Measurements from ENCODE around the gene MYMK.

MYMK gene

GRCh38 chr9:133488686-133489252 is 36.0 kb downstream of the MYMK start:
- Histone ChIP-seq H3K36me3 (replicated peaks in 1 of 2; ENCODE audit: control insufficient read depth in 2 of 2, insufficient read depth in 2 of 2, low read length in 2 of 2) (no peaks in the 10 kb centered on the region), H3K27me3 (ENCODE audit: control insufficient read depth in 3 of 3, insufficient read depth in 3 of 3, low read depth in 1 of 3, low read length in 3 of 3) (peaks cover 0 to 36% (median 0%) of the 10 kb centered on the region in 3 experiments), H3K9ac (ENCODE audit: low read depth, low read length, poor library complexity) (peak overlapping the region; percentile 60), H2AK5ac (ENCODE audit: low read depth, low read length) (peak overlapping the region; percentile 79), H3K4ac (ENCODE audit: low read length) (no peak overlapping the region), H3K4me2 (ENCODE audit: insufficient read depth, low read length, poor library complexity, severe bottlenecking) (no peak overlapping the region), H3K18ac (ENCODE audit: low read length) (no peak overlapping the region), H2BK120ac (ENCODE audit: low read depth, low read length) (no peak overlapping the region), H3K27ac (replicated peaks; ENCODE audit: low read length) (no peak overlapping the region), H3K4me1 (ENCODE audit: control insufficient read depth in 2 of 2, insufficient read depth in 1 of 2, low read depth in 1 of 2, low read length in 2 of 2) (peaks cover 0 to 12% of the 10 kb centered on the region in 2 donors), H3K9me3 (replicated peaks in 1 of 2; ENCODE audit: control insufficient read depth in 2 of 2, insufficient read depth in 1 of 2, low read depth in 1 of 2, low read length in 2 of 2) (no peaks in the 10 kb centered on the region), H3K23ac (ENCODE audit: low read depth, low read length, poor library complexity) (peak overlapping the region; percentile 17), H4K8ac (ENCODE audit: low read depth, low read length) (peak overlapping the region; percentile 19), H2BK12ac (ENCODE audit: low read length) (peak overlapping the region; percentile 41), H3K14ac (ENCODE audit: low read length) (no peak overlapping the region), H3K4me3 (ENCODE audit: low read length in 2 of 2) (no peak overlapping the region), H4K91ac (ENCODE audit: low read depth, low read length, poor library complexity) (no peak overlapping the region), H2BK5ac (ENCODE audit: low read length) (no peak overlapping the region), H3K79me1 (ENCODE audit: low read depth, low read length) (peaks cover 2% of the 10 kb centered on the region), H2BK15ac (ENCODE audit: low read length) (peak overlapping the region; percentile 71), H2AFZ (ENCODE audit: low read length) (no peak overlapping the region)
- DNase-seq (ENCODE audit: low spot score) = no peak
- no CpG with 5 or more reads among the region's 18 CpGs for WGBS, 2 donors (ENCODE audit: extremely low coverage in 2 of 2, insufficient read length in 2 of 2, insufficient replicate concordance in 1 of 2)

GRCh38 chr9:133487331-133487725 is 37.4 kb downstream of the MYMK start:
- no peak overlapping the region for H2BK12ac ChIP-seq (ENCODE audit: low read length)
- H2BK15ac ChIP-seq (ENCODE audit: low read length) = no peak overlapping the region
- no peak overlapping the region for H4K91ac ChIP-seq (ENCODE audit: low read depth, low read length, poor library complexity)
- H3K4ac ChIP-seq (ENCODE audit: low read length) = no peak overlapping the region
- no peaks in the 10 kb centered on the region for H3K36me3 ChIP-seq (replicated peaks in 1 of 2; ENCODE audit: control insufficient read depth in 2 of 2, insufficient read depth in 2 of 2, low read length in 2 of 2)
- no peak overlapping the region for H4K8ac ChIP-seq (ENCODE audit: low read depth, low read length)
- H3K9me3 ChIP-seq (replicated peaks in 1 of 2; ENCODE audit: control insufficient read depth in 2 of 2, insufficient read depth in 1 of 2, low read depth in 1 of 2, low read length in 2 of 2) = no peaks in the 10 kb centered on the region
- peaks cover 0 to 35% (median 0%) of the 10 kb centered on the region in 3 experiments for H3K27me3 ChIP-seq (ENCODE audit: control insufficient read depth in 3 of 3, insufficient read depth in 3 of 3, low read depth in 1 of 3, low read length in 3 of 3)
- DNase-seq (ENCODE audit: low spot score) = no peak
- peak overlapping the region; percentile 52 for H2AK5ac ChIP-seq (ENCODE audit: low read depth, low read length)
- no peak overlapping the region for H3K4me3 ChIP-seq (ENCODE audit: low read length in 2 of 2)
- peaks cover 2% of the 10 kb centered on the region for H3K79me1 ChIP-seq (ENCODE audit: low read depth, low read length)
- no CpG with 5 or more reads among the region's 8 CpGs for WGBS, 2 donors (ENCODE audit: extremely low coverage in 2 of 2, insufficient read length in 2 of 2, insufficient replicate concordance in 1 of 2)
- no peak overlapping the region for H3K18ac ChIP-seq (ENCODE audit: low read length)
- no peak overlapping the region for H3K4me2 ChIP-seq (ENCODE audit: insufficient read depth, low read length, poor library complexity, severe bottlenecking)
- no peak overlapping the region for H3K23ac ChIP-seq (ENCODE audit: low read depth, low read length, poor library complexity)
- H2BK5ac ChIP-seq (ENCODE audit: low read length) = peak overlapping the region; percentile 75
- H3K9ac ChIP-seq (ENCODE audit: low read depth, low read length, poor library complexity) = peak overlapping the region; percentile 21
- peaks cover 0 to 5% of the 10 kb centered on the region in 2 donors for H3K4me1 ChIP-seq (ENCODE audit: control insufficient read depth in 2 of 2, insufficient read depth in 1 of 2, low read depth in 1 of 2, low read length in 2 of 2)
- H2AFZ ChIP-seq (ENCODE audit: low read length) = no peak overlapping the region
- H3K14ac ChIP-seq (ENCODE audit: low read length) = no peak overlapping the region
- no peak overlapping the region for H2BK120ac ChIP-seq (ENCODE audit: low read depth, low read length)
- no peak overlapping the region for H3K27ac ChIP-seq (replicated peaks; ENCODE audit: low read length)

- no peak for DNase-seq (ENCODE audit: low spot score)
- WGBS, 2 donors (ENCODE audit: extremely low coverage in 2 of 2, insufficient read length in 2 of 2, insufficient replicate concordance in 1 of 2) = no CpG with 5 or more reads among the region's 25 CpGs
Measured at GRCh38 chr9:133485531-133486260, 39.1 kb downstream of the MYMK start.

More at GRCh38 chr9:133485531-133486260, 39.1 kb downstream of the MYMK start:
- Histone ChIP-seq H3K4me3 (ENCODE audit: low read length in 2 of 2) (no peak overlapping the region), H2AK5ac (ENCODE audit: low read depth, low read length) (peak overlapping the region; percentile 98), H3K9ac (ENCODE audit: low read depth, low read length, poor library complexity) (no peak overlapping the region), H3K4ac (ENCODE audit: low read length) (peak overlapping the region; percentile 89), H2AFZ (ENCODE audit: low read length) (peak overlapping the region; percentile 12), H2BK120ac (ENCODE audit: low read depth, low read length) (no peak overlapping the region), H3K23ac (ENCODE audit: low read depth, low read length, poor library complexity) (peak overlapping the region; percentile 80), H3K27ac (replicated peaks; ENCODE audit: low read length) (no peak overlapping the region), H4K8ac (ENCODE audit: low read depth, low read length) (peak overlapping the region; percentile 65), H3K36me3 (replicated peaks in 1 of 2; ENCODE audit: control insufficient read depth in 2 of 2, insufficient read depth in 2 of 2, low read length in 2 of 2) (no peaks in the 10 kb centered on the region), H4K91ac (ENCODE audit: low read depth, low read length, poor library complexity) (peak overlapping the region; percentile 98), H3K9me3 (replicated peaks in 1 of 2; ENCODE audit: control insufficient read depth in 2 of 2, insufficient read depth in 1 of 2, low read depth in 1 of 2, low read length in 2 of 2) (no peaks in the 10 kb centered on the region), H3K18ac (ENCODE audit: low read length) (peak overlapping the region; percentile 76), H2BK12ac (ENCODE audit: low read length) (peak overlapping the region; percentile 14), H3K79me1 (ENCODE audit: low read depth, low read length) (peaks cover 2% of the 10 kb centered on the region), H3K4me2 (ENCODE audit: insufficient read depth, low read length, poor library complexity, severe bottlenecking) (no peak overlapping the region), H3K4me1 (ENCODE audit: control insufficient read depth in 2 of 2, insufficient read depth in 1 of 2, low read depth in 1 of 2, low read length in 2 of 2) (no peaks in the 10 kb centered on the region), H2BK5ac (ENCODE audit: low read length) (peak overlapping the region; percentile 66), H3K14ac (ENCODE audit: low read length) (no peak overlapping the region), H3K27me3 (ENCODE audit: control insufficient read depth in 3 of 3, insufficient read depth in 3 of 3, low read depth in 1 of 3, low read length in 3 of 3) (peaks cover 0 to 31% (median 0%) of the 10 kb centered on the region in 3 experiments), H2BK15ac (ENCODE audit: low read length) (peak overlapping the region; percentile 89)
